Measurements from ENCODE around the gene SEC22B. TPM values are rescaled to one million over a fixed set of nuclear protein-coding genes. Genes with fewer than 3 reads are reported as not detected.
A peak's percentile ranks its signal among the peaks of the same experiment; 100 is the strongest.
"Not testable (repeated sequence)": the region's sequence is repeated elsewhere in the genome, so short reads cannot be mapped to it uniquely, and the experiment has no call there.

Gene SEC22B
- total RNA-seq, 1 donor: 70.3 TPM

GRCh38 chr1:120158495-120158894 lies 17.8 kb downstream of the SEC22B start:
- H3K4me3 ChIP-seq (ENCODE audit: low read depth, low read length); DNase-seq (ENCODE audit: low read depth): not testable (repeated sequence)

- not testable (repeated sequence) for H3K4me3 ChIP-seq (ENCODE audit: low read depth, low read length); DNase-seq (ENCODE audit: low read depth)
Observed at GRCh38 chr1:120158086-120158485, 18.2 kb downstream of the SEC22B start.

DNA sequence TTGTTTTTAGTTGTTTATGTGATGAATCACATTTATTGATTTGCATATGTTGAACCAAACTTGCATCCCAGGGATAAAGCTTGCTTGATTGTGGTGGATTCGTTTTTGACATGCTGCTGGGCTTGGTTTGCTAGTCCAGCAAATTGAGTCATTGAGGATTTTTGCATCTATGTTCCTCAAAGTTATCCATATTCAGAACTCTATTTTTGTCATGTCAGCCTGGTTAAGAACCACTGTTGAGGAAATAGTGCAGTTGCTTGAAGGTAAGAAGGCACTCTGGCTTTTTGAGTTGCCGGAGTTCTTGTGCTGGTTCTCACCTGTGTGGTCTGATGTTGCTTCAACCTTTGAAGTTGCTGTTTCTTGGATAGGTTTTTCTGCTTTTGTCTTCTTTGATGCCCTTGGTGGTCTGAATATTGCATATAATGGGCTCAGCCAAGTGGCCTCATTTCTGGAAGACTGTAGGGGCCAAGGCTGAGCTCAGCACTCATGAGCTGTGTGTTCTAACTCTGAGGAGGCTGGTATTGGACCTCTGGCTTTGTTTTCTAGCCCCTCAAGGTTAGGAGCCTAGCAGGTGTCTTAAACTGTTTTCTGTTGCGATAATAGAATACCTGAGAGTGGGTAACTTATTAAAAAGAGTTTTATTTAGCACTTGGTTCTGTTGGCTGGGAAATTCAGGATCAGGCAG lies 26.0 kb downstream of the SEC22B start:
- not testable (repeated sequence) for DNase-seq (ENCODE audit: low read depth); H3K4me3 ChIP-seq (ENCODE audit: low read depth, low read length)

DNA sequence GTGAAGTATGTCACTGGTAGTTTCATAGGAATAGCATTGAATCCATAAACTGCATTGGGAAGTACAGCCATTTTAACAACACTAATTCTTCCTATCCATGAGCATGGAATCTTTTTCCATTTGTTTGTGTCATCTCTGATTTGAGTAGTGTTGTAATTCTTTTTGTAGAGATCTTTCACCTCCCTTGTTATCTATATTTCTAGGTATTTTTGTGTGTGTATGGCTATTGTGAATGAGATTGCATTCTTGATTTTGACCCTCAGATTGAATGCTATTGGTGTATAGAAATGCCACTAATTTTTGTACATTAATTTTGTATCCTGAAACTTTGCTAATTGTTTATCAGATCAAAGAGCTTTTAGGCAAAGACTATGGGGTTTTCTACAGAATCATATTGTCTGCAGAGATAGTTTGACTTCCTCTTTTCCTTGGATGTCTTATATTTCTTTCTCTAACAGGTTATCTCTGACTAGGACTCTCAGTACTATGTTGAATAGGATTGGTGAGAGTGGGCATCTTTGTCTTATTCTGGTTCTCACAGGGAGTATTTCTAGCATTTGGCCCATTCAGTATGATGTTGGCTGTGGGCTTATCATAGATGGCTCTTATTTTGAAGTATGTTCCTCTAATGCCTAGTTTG lies 26.8 kb downstream of the SEC22B start:
- H3K4me3 ChIP-seq (ENCODE audit: low read depth, low read length); DNase-seq (ENCODE audit: low read depth): not testable (repeated sequence)

DNA sequence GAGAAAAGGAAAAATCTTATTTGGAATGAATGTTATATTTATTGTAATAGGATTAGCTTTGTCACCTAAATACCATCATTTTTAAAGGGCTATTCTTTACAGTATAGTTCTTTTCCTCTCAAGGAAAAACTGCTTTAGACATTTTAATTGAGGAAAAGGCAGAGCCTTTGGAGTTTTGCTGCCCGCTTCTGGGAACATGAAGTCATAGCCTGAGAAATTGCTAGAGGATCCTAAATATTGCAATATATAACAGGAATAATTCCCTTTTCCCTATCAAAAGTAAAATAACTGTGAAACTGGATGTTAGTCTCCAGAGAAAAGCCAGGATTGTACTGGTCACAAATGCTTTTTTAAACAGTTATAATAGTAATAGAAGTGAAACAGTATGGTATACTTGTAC lies 30.5 kb downstream of the SEC22B start:
- TF ChIP-seq, protein P1, sequence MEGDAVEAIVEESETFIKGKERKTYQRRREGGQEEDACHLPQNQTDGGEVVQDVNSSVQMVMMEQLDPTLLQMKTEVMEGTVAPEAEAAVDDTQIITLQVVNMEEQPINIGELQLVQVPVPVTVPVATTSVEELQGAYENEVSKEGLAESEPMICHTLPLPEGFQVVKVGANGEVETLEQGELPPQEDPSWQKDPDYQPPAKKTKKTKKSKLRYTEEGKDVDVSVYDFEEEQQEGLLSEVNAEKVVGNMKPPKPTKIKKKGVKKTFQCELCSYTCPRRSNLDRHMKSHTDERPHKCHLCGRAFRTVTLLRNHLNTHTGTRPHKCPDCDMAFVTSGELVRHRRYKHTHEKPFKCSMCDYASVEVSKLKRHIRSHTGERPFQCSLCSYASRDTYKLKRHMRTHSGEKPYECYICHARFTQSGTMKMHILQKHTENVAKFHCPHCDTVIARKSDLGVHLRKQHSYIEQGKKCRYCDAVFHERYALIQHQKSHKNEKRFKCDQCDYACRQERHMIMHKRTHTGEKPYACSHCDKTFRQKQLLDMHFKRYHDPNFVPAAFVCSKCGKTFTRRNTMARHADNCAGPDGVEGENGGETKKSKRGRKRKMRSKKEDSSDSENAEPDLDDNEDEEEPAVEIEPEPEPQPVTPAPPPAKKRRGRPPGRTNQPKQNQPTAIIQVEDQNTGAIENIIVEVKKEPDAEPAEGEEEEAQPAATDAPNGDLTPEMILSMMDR (IDR thresholded peaks at IDR 0.05; ENCODE audit: insufficient read depth, low read length): peak; percentile 24
- DNase-seq (ENCODE audit: low read depth); H3K4me3 ChIP-seq (ENCODE audit: low read depth, low read length): not testable (repeated sequence)

GRCh38 chr1:120144626-120145025 lies 31.7 kb downstream of the SEC22B start:
- not testable (repeated sequence) for H3K4me3 ChIP-seq (ENCODE audit: low read depth, low read length); DNase-seq (ENCODE audit: low read depth)

DNA sequence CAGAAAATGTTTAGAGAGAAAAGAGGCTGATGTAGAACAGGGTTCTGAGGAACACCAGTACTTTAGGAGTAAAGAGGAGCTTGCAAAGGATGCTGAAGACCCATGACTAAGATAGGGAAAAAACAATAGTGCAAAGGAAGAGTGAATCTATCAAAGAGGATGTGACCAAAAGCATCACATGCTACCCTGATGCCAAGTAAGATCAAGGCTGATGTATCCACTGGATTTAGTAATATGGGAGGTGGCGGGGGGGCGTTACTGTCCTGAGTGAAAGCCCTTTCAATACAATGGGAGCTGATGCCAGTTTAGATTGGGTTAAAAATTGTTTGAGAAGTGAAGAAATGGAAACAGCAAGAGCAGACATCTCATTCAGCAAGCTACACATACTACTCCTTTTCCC lies 32.2 kb downstream of the SEC22B start:
- not testable (repeated sequence) for DNase-seq (ENCODE audit: low read depth); H3K4me3 ChIP-seq (ENCODE audit: low read depth, low read length)

DNA sequence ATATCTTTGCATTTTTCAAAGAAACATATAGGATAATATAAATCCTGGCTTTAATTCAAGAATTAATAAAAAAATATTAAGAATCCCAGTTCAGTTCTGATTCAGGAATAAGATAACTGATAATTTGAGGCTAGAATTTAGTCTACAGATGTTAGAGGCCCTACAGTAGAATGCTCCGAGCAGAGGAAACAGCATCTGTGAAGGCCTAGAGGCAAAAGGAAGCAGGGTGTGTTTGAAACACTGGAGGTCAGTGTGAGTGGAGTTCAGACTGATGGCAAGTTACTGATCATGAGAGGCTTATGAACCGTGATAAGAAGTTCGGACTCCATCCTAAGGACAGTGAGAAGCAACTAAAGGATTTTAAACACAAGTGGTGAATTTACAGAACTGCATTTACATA lies 33.0 kb downstream of the SEC22B start:
- peak; percentile 62 for DNase-seq (ENCODE audit: low read depth)
- not testable (repeated sequence) for H3K4me3 ChIP-seq (ENCODE audit: low read depth, low read length)

DNA sequence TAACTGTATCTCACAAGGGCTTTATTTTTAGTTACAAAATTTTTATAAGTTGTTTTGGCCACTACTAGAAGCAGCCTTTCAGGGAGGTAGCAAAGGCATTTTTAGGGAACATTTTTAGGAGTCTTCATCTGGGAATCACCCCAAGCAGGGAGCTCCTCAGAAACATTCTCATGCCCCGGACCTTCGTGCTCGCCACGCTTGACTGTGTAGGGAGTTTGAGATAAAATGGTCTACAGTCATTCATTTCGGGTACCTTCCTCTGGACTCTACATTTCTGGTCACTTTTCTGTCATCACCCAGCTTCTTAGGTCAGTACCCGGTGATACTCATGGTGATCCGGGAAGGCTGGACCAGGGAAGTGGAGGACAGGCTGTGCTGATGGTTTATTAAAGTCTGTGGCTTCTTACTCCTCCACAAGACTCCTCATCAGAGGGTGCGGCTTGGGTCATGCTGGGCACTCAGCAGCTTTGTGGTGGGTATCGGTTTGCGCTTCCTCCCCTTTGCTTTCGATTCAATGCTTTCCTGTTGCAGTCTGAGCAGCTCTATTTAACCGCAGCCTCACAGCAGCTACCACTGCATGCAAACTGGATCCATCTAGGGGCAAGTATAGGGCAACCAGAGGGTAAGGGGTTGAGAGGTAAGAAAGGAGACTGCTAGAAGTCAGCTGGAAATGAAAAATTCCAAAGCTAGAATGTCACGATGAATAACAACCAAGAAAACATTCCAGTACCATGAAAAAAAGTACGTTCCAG lies 33.6 kb downstream of the SEC22B start:
- peak overlapping the region; percentile 25 for H3K4me3 ChIP-seq (ENCODE audit: low read depth, low read length)
- DNase-seq (ENCODE audit: low read depth): peak; percentile 70

GRCh38 chr1:120141865-120142264 lies 34.5 kb downstream of the SEC22B start:
- H3K4me3 ChIP-seq (ENCODE audit: low read depth, low read length); DNase-seq (ENCODE audit: low read depth): not testable (repeated sequence)

DNA sequence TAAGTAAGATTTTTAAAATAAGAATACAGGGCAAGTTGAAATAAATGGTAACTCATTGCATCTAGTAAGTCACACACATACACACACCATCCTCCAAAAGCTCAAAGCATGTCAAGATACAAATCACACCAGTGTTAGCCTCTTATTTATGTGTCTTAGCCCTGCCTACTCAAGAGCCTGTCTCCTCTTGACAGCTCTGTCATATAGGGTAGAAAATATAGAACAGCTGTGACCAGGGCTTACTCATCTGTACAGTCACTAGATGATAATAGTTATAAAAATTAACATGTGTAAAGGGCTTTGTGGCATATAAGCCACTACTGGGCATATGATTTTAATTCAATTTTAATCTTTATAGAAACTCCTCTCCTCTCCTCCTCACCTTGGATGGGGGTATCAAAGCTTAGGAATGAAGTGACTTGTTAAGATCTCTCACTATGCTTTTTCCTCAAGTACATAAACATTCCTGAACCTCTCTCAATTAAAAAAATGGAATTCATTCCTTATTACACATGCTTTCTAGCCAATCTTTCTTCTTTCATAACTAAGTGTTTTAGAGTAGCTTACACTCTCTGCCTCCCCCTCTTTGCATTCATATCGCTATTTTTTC lies 35.6 kb downstream of the SEC22B start:
- not testable (repeated sequence) for DNase-seq (ENCODE audit: low read depth)

GRCh38 chr1:120136086-120136485 lies 40.2 kb downstream of the SEC22B start:
- not testable (repeated sequence) for H3K4me3 ChIP-seq (ENCODE audit: low read depth, low read length); DNase-seq (ENCODE audit: low read depth)

More for the DNA sequence above, 35.6 kb downstream of the SEC22B start:
- H3K4me3 ChIP-seq (ENCODE audit: low read depth, low read length): not testable (repeated sequence)

DNA sequence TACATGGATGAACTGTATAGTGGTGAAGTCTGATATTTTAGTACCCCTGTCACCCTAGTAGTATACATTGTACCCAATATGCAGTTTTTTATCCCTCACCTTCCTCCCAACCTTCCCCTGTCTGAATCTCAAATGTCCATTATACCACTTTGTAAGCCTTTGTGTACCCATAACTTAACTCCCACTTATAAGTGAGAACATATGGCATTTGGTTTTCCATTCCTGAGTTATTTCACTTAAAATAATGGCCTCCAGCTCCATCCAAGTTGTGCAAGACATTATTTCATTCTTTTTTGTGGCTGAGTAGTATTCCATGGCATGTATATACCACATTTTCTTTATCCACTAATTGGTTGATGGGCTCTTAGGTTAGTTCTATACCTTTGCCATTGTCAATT lies 42.4 kb downstream of the SEC22B start:
- not testable (repeated sequence) for DNase-seq (ENCODE audit: low read depth); H3K4me3 ChIP-seq (ENCODE audit: low read depth, low read length)
